H1 (cell line): ENCODE results near the gene UBE4A. TPM values are rescaled to one million over a fixed set of nuclear protein-coding genes. Genes with fewer than 3 reads are reported as not detected.

Source experiments
- CTCF ChIA-PET: fragments of 300-600 bp; sonication (Branson Sonifier 250); formaldehyde crosslinking; loops from one replicate; lab custom pipeline; 2021; ENCODE audit not compliant: partially characterized antibody; lab: Charles Lee
- POLR2A ChIA-PET: fragments of 300-600 bp; sonication (Branson Sonifier 250); formaldehyde crosslinking; loops from one replicate; lab custom pipeline; 2021; ENCODE audit warnings: inconsistent platforms; ENCODE audit not compliant: partially characterized antibody; lab: Charles Lee
- DNase-seq, 2 experiments: peaks; one replicate each; pipeline versions ENCODE4 v3.0.0 to v3.0.0-alpha.2; 2010 to 2022; ENCODE audit warnings: low spot score in 2 of 2, low read depth in 1 of 2, mixed read lengths in 1 of 2
- FAIRE-seq: peaks from 2 replicates; lab custom pipeline; 2011; peaks lifted over from hg19 to GRCh38; lab: Jason Lieb, UNC
- H2AFZ ChIP-seq: 2 replicates; pipeline ENCODE4 v1.8.1; 2012; ENCODE audit warnings: low read length, inconsistent platforms
- H2AK5ac ChIP-seq: 2 replicates; pipeline ENCODE4 v1.6.1; 2013; ENCODE audit warnings: low read depth, low read length
- H2BK120ac ChIP-seq: replicated peaks from 2 replicates; pipeline ENCODE3; 2013; ENCODE audit warnings: low read depth, low read length, inconsistent platforms
- H2BK12ac ChIP-seq: 2 replicates; pipeline ENCODE4 v1.6.1; 2013; ENCODE audit warnings: low read depth, low read length
- H2BK15ac ChIP-seq: 2 replicates; pipeline ENCODE4 v1.6.1; 2013; ENCODE audit warnings: low read length
- H2BK20ac ChIP-seq: 2 replicates; pipeline ENCODE4 v1.6.1; 2013; ENCODE audit warnings: low read length
- H2BK5ac ChIP-seq: 2 replicates; pipeline ENCODE4 v1.6.1; 2013; ENCODE audit warnings: low read depth, low read length
- H3K14ac ChIP-seq: 2 replicates; pipeline ENCODE4 v1.6.1; 2013; ENCODE audit warnings: inconsistent platforms; ENCODE audit not compliant: insufficient read length
- H3K18ac ChIP-seq: 2 replicates; pipeline ENCODE4 v1.6.1; 2013; ENCODE audit warnings: low read length; ENCODE audit errors: extremely low read depth
- H3K23ac ChIP-seq: 2 replicates; pipeline ENCODE4 v1.6.1; 2013; ENCODE audit warnings: inconsistent platforms; ENCODE audit not compliant: insufficient read length
- H3K23me2 ChIP-seq: 2 replicates; pipeline ENCODE4 v1.6.1; 2013; ENCODE audit warnings: low read depth, low read length
- H3K27ac ChIP-seq: 2 replicates; pipeline ENCODE4 v1.6.1; 2011; ENCODE audit warnings: low read depth, low read length, inconsistent platforms
- H3K27me3 ChIP-seq, 4 experiments: replicated peaks in 1 of 4; 1 replicate in 1 of 4; 2 replicates in 3 of 4; pipeline versions ENCODE4 v1.6.1 to v1.8.1; 2011 to 2013; ENCODE audit warnings: low read length in 3 of 4, mild to moderate bottlenecking in 3 of 4, inconsistent platforms in 2 of 4, mixed read lengths in 2 of 4, moderate library complexity in 1 of 4; ENCODE audit not compliant: control insufficient read depth in 3 of 4, insufficient read depth in 3 of 4; ENCODE audit errors: extremely low read depth in 1 of 4
- H3K36me3 ChIP-seq, 4 experiments: 2 replicates each; pipeline versions ENCODE4 v1.6.1 to v1.8.1; 2011 to 2013; ENCODE audit warnings: mild to moderate bottlenecking in 4 of 4, low read length in 3 of 4, moderate library complexity in 2 of 4, control low read depth in 1 of 4, inconsistent platforms in 1 of 4; ENCODE audit not compliant: insufficient read depth in 4 of 4, control insufficient read depth in 2 of 4
- H3K4ac ChIP-seq: replicated peaks from 2 replicates; pipeline ENCODE3; 2013; ENCODE audit warnings: low read length, low read depth, mixed read lengths, inconsistent platforms; ENCODE audit not compliant: insufficient read length
- H3K4me1 ChIP-seq, 4 experiments: replicated peaks in 1 of 4; 1 replicate in 1 of 4; 2 replicates in 3 of 4; pipeline versions ENCODE4 v1.6.1 to v1.8.1; 2011 to 2013; ENCODE audit warnings: low read length in 3 of 4, inconsistent platforms in 2 of 4, mixed read lengths in 1 of 4; ENCODE audit not compliant: insufficient read depth in 4 of 4, control insufficient read depth in 3 of 4
- H3K4me2 ChIP-seq, 2 experiments: 2 replicates each; pipeline versions ENCODE4 v1.6.1 to v1.8.1; 2011 to 2013; ENCODE audit warnings: low read depth in 2 of 2, low read length in 2 of 2, control low read depth in 1 of 2, inconsistent platforms in 1 of 2, mild to moderate bottlenecking in 1 of 2; ENCODE audit not compliant: insufficient read depth in 1 of 2
- H3K4me3 ChIP-seq, 4 experiments: fragments of 200-600, 300-600 bp in 1 of 4; sonication (generic), shearing (Covaris generic), sonication (Bioruptor Twin) in 1 of 4; 2 replicates each; pipeline versions ENCODE4 v1.5.1 to v1.8.1; 2011 to 2016; ENCODE audit warnings: low read length in 4 of 4, low read depth in 3 of 4, control low read depth in 2 of 4, inconsistent platforms in 2 of 4, mild to moderate bottlenecking in 2 of 4, mixed read lengths in 1 of 4, moderate library complexity in 1 of 4; ENCODE audit not compliant: insufficient read depth in 2 of 4; ENCODE audit errors: extremely low read depth in 1 of 4
- H3K56ac ChIP-seq: replicated peaks from 2 replicates; pipeline ENCODE3; 2013; ENCODE audit warnings: low read depth, mild to moderate bottlenecking, mixed read lengths, low read length, inconsistent platforms; ENCODE audit not compliant: insufficient read length
- H3K79me1 ChIP-seq: 2 replicates; pipeline ENCODE4 v1.6.1; 2013; ENCODE audit warnings: low read depth, low read length, control low read depth
- H3K79me2 ChIP-seq, 2 experiments: 2 replicates each; pipeline versions ENCODE4 v1.6.1 to v1.8.1; 2012 to 2013; ENCODE audit warnings: low read length in 2 of 2, mild to moderate bottlenecking in 2 of 2, inconsistent platforms in 1 of 2; ENCODE audit not compliant: insufficient read depth in 2 of 2, control insufficient read depth in 1 of 2
- H3K9ac ChIP-seq, 4 experiments: replicated peaks in 1 of 4; 1 replicate in 1 of 4; 2 replicates in 3 of 4; pipeline versions ENCODE4 v1.6.1 to v1.8.1; 2011 to 2013; ENCODE audit warnings: low read depth in 3 of 4, low read length in 3 of 4, control low read depth in 2 of 4, mild to moderate bottlenecking in 2 of 4, moderate library complexity in 2 of 4, inconsistent platforms in 1 of 4; ENCODE audit errors: extremely low read depth in 1 of 4
- H3K9me3 ChIP-seq, 2 experiments: 2 replicates each; pipeline versions ENCODE4 v1.6.1 to v1.8.1; 2012 to 2013; ENCODE audit warnings: mild to moderate bottlenecking in 2 of 2, moderate library complexity in 2 of 2, control low read depth in 1 of 2, inconsistent platforms in 1 of 2, low read depth in 1 of 2, low read length in 1 of 2, mixed read lengths in 1 of 2; ENCODE audit not compliant: insufficient read depth in 2 of 2
- H4K20me1 ChIP-seq, 2 experiments: replicated peaks in 1 of 2; 2 replicates each; pipeline versions ENCODE3 to v1.8.1; 2011 to 2013; ENCODE audit warnings: inconsistent platforms in 2 of 2, low read length in 2 of 2, mild to moderate bottlenecking in 1 of 2; ENCODE audit not compliant: insufficient read depth in 2 of 2, control insufficient read depth in 1 of 2
- H4K5ac ChIP-seq: 2 replicates; pipeline ENCODE4 v1.6.1; 2013; ENCODE audit warnings: low read length, low read depth, mixed read lengths, inconsistent platforms; ENCODE audit not compliant: insufficient read length
- H4K8ac ChIP-seq: 2 replicates; pipeline ENCODE4 v1.8.0; 2013; ENCODE audit warnings: mild to moderate bottlenecking, moderate library complexity, low read length, inconsistent platforms; ENCODE audit not compliant: insufficient read depth; ENCODE audit errors: extremely low read depth
- H4K91ac ChIP-seq: replicated peaks from 2 replicates; pipeline ENCODE3; 2013; ENCODE audit warnings: low read length, mixed read lengths, inconsistent platforms; ENCODE audit not compliant: insufficient read length
- ASH2L ChIP-seq: fragments of 200-600, 300-600 bp; sonication (generic); IDR thresholded peaks from one replicate; pipeline ENCODE4 v1.7.1; 2017; ENCODE audit warnings: low read length
- CHD1 ChIP-seq: IDR thresholded peaks from 2 replicates; pipeline ENCODE4 v1.6.1; 2012; ENCODE audit warnings: low read depth, low read length, improper control_type of control experiment
- MAFK ChIP-seq: IDR thresholded peaks from 2 replicates; pipeline ENCODE4 v1.6.1; 2012; ENCODE audit warnings: low read depth, mild to moderate bottlenecking, improper control_type of control experiment, low read length
- WGBS, 2 experiments: shearing (Covaris generic) in 1 of 2; methylation state at CpG; one replicate each; pipeline versions ENCODE4 v1.1.6 to v1.1.7; 2013 to 2015; ENCODE audit warnings: low lambda C conversion rate in 2 of 2, mixed read lengths in 2 of 2, inconsistent platforms in 1 of 2, low coverage in 1 of 2, missing lambda C conversion rate in 1 of 2; ENCODE audit not compliant: insufficient replicate concordance in 2 of 2, insufficient coverage in 1 of 2, insufficient read length in 1 of 2; ENCODE audit errors: extremely low coverage in 1 of 2, missing lambda C conversion rate in 1 of 2; 5-methylcytosine and 5-hydroxymethylcytosine counted together
- polyA plus RNA-seq, 7 experiments: library from polyadenylated mRNA; depleted of rRNA in 3 of 7; stranded (reverse) in 5 of 7; unstranded in 2 of 7; fragments of >200 nt in 5 of 7; fragments of 200-250 nt in 2 of 7; gene quantifications; 1 replicate in 5 of 7; 2 replicates in 1 of 7; 4 replicates in 1 of 7; pipeline versions ENCODE4 v1.2.1 to v1.2.3, GENCODE V29; 2011 to 2013; ENCODE audit warnings: missing spikeins in 2 of 7, mixed read lengths in 2 of 7
- total RNA-seq: library from RNA; stranded (reverse); fragmentation: NEBNext Ultra II Directional; extraction: Animal tissue kit (Norgen Biotek cat#: 25700); gene quantifications from 2 replicates; pipeline ENCODE4 v1.2.1, GENCODE V29; 2021

UBE4A gene
- total and polyA plus RNA-seq, 2 of the 8 experiments (the other 6 are each of a cell fraction or from before 2014, with no cell fraction given) = 11.3 to 34.5 TPM

GRCh38 chr11:118339281-118339961 is 20.0 kb upstream of the UBE4A start:
- WGBS, 2 experiments = 91% methylated on average over 5 of the region's 5 CpGs; no CpG with 5 or more reads in 1 of the 2 experiments
- Histone ChIP-seq H3K27me3 (no peaks in the 10 kb centered on the region; a peak in 1 of 7 replicates), H3K18ac (no peak overlapping the region), H3K4me3 (no peak overlapping the region), H2AK5ac (peak overlapping the region; percentile 16; the same call in 1 of the 2 replicates), H4K8ac (no peak overlapping the region), H3K4me1 (no peaks in the 10 kb centered on the region), H2BK15ac (no peak overlapping the region), H4K5ac (no peak overlapping the region), H3K9me3 (0 out of 4 replicates have a peak, but pooled peaks cover 0 to 2% of the 10 kb centered on the region in 2 experiments), H3K4ac (no peak overlapping the region), H2BK5ac (no peak overlapping the region), H2BK20ac (no peak overlapping the region), H3K79me2 (no peaks in the 10 kb centered on the region), H3K23me2 (no peaks in the 10 kb centered on the region), H3K23ac (no peak overlapping the region), H3K27ac (no peak overlapping the region), H3K56ac (no peak overlapping the region), H3K14ac (no peak overlapping the region), H2BK120ac (no peak overlapping the region), H3K36me3 (no peaks in the 10 kb centered on the region), H3K9ac (no peak overlapping the region), H4K20me1 (no peaks in the 10 kb centered on the region), H4K91ac (no peak overlapping the region), H3K4me2 (no peak overlapping the region), H2AFZ (no peak overlapping the region), H3K79me1 (no peaks in the 10 kb centered on the region; the same call in 1 of the 2 replicates), H2BK12ac (no peak overlapping the region)
- TF ChIP-seq MAFK = no peak
- no peak for TF ChIP-seq ASH2L
- no peak for TF ChIP-seq CHD1
- ChIA-PET CTCF (interaction anchor here (0.7 to 4.9 kb wide), 5 partner anchors 8 to 145 kb away, joined by 3 to 24 read pairs (median 3); no protein-coding TSS in a partner anchor), POLR2A (interaction anchor here (0.5 to 2.0 kb wide), 2 partner anchors 9 to 49 kb away, joined by 4 to 6 read pairs; no protein-coding TSS in a partner anchor)
- DNase-seq (no peak), FAIRE-seq (no peak)
